Hindlimb muscle (tissue), 1 donor: Measurements from ENCODE around the gene CCDC88B. TPM values are rescaled to one million over a fixed set of nuclear protein-coding genes. Genes with fewer than 3 reads are reported as not detected.

ENCODE experiments used
- DNase-seq: peaks from one replicate; pipeline ENCODE4 v3.0.0-alpha.2; 2013
- polyA plus RNA-seq: library from polyadenylated mRNA; unstranded; fragments of 120-200 nt; gene quantifications from one replicate; pipeline ENCODE4 v1.2.1, GENCODE V29; 2013; ENCODE audit not compliant: insufficient read length

The CCDC88B gene
- polyA plus RNA-seq, 1 donor, result 4.5 TPM

DNA sequence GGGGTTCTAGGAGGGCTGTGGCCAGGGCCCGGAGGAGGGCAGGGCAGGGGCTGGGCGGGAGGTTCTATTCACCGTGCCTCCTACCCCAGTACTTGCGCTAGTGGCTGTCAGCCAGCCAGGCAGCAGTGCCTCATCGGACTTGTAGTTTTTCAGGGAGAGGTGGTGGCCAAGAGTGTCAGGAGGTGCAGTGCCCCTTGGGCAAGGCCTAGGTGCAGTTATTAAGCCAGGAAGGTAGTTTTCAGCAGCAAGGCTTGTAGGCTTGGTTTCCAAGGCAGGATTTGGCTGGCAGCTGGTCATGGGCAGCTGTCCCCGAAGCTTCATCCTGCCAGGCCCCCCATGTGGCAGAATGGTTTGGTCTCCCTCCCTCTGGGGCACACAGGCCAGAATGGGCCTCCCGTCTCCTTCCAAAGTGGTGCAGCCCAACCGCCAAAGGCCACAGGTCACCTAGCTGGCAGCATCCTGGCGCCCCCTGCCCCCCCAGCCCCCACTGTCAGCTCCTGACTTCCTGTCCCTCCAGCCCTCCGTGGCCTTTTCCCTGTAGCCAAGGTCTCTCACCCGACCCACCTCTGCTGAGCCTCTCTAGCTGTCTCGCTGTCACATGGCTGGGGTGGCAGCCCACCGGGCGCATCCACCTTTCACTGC is 8.5 kb downstream of the CCDC88B start:
- no peak for DNase-seq

GRCh38 chr11:64349025-64349387 is 9.0 kb downstream of the CCDC88B start:
- DNase-seq, result no peak

DNA sequence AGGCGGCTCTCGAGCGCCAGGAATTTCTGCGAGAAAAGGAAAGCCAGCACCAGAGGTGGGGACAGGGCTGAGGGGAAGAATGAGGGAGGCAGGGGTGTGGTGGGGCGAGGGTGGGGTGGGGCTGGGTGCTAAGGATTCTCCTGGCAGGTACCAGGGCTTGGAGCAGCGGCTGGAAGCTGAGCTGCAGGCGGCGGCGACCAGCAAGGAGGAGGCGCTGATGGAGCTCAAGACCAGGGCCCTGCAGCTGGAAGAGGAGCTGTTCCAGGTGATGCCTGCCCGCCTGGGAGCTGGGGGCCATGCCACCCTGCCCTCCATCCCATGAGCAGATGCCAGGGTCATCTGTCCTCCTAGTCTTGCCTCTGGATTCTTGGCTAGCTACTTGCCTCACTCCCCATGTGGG is 9.4 kb downstream of the CCDC88B start:
- no peak for DNase-seq

GRCh38 chr11:64351136-64351631 is 11.2 kb downstream of the CCDC88B start:
- no peak for DNase-seq

- DNase-seq, result no peak
These were observed 12.3 kb downstream of the CCDC88B start for GRCh38 chr11:64352099-64352994.

- DNase-seq, result no peak
These were observed 13.2 kb downstream of the CCDC88B start for GRCh38 chr11:64352995-64353714.

DNA sequence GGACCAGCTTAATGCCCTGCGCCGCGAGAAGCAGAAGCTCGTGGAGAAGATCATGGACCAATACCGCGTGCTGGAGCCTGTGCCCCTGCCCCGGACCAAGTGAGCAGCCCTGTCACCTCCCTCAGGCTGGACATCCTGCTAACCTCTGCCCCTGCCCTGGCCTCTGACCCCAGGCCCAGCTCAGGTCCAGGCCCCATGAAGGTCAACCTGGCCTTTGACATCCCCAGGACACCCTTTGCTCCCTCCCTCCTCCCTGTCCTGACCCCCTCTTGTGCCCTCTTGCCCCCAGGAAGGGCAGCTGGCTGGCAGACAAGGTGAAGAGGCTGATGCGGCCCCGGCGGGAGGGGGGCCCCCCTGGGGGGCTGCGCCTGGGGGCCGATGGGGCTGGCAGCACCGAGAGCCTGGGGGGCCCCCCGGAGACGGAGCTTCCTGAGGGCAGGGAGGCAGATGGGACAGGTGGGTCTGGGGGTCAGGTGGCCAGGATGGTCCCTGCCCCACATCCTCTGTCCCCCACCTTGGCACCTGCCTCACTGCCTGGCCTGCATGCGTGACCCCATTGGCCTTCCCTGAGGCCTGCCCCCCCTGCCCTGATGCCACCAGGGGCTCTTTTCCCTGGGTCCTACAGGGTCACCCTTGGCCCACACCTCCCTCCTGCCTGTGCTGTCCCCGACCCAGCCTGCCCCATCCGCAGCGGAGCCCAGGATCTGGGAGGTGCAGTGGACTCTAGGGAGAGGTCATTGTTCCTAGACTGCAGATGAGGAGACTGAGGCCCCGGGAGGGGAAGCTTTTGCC is 13.9 kb downstream of the CCDC88B start:
- no peak for DNase-seq

GRCh38 chr11:64355078-64355940 is 15.3 kb downstream of the CCDC88B start:
- peak; percentile 61 for DNase-seq

DNA sequence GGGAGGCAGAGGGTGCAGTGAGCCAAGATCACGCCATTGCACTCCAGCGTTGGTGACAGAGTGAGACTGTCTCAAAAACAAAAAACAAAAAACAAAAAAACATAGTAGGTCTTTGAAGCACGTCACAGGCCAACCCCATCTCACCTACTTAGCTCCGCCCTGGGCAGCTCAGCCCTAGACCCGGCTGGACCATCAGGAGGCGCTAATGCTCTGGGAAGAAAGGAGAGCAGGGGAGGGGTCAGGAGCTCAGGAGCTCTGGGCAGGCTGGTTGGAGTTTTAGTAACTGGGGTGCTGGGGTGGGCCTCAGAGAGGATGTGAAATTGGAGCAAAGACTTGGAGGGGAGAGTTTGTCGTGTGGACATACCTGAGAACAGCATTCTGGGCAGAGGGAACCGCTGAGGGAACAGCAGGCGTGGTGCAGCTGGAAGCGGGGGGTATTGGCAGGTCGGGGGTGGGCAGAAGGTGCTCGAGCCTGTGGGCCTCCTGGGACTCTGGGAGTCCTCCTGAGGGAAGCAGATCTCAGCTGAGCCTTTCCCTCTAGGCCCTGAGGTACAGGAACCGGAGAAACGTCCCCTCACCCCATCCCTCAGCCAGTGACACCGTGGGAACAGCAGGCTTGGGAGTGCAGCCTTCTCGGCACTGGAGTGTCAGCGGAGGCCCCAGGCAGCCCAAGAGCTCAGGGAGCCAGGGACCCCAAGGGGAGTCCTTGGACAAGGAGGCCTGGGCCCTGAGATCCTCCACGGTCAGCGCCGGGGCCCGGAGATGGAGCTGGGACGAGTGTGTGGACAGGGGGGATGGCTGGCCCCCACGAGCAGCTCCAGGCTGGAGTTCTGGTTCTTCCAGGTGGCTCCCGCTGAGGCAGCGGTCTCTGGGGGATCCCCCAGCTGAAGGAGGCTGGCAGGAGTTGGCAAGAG is 16.8 kb downstream of the CCDC88B start:
- DNase-seq, result no peak

DNA sequence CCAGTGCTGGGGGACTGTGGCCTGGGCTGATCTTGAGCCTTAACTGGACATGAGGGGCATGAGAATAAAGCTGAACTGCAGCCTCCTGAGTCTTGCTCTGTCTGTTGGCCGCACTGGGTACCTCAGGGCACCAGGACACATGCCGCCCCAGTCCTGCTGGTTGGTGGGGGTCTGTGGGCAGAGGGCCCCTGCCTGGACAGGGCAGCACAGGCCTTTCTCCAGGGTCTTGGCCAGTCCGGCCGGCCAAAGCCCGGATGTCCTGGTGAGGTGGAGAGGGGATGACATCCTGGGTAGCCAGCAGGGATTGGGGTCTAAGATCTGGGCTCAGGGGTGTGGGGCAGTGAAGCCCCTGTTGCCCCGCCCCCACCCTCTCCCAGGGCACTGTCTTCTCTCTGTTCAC is 17.4 kb downstream of the CCDC88B start:
- DNase-seq, result no peak

DNA sequence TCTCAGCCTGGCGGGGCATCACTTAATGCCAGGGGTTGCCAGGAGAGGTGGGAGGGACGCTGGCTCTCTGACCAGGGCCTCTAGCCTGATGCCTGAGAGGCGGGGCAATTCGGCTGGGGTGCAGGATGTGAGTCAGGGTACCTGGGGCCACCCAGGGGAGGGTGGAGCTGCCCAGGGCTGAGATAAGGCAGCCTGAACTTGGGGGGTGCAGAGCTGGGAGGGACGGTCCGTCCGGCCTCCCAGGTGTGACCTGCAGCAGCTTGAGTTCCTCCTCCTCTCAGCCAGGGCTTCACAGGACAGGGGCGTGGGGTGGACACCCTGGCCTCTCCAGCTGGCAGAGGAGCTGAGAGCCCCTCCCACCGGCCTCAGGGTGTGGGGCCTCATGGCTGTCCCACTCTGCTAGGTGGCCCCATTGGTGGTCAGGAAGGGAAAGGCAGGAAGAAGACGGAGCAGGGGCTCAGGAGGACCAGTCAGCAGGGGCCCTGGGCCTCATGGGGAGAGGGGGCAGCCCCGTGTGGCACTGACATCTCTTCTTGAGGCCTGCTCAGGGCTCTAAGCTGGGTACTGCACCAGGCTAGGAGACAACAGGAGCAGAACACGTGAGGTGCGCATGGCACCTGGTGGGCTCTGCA is 18.0 kb downstream of the CCDC88B start:
- no peak for DNase-seq

DNA sequence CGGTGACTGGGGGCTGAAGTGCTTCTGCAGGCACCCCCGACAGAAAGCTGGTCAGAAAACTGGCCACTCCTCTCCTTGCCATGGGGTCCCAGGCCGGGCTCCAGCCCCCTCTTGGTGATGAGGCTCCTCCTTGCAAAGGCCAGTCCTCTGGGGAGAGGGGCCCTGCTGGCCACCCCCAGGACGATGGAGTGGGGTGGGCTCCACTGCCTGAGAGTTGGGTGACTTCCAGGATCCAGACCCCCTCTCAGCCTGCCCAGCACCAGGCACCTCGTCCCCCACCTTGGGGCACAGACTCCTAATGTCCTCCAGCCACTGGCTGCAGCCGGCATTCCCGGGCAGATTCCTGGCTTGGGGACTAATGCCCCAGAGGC is 18.5 kb downstream of the CCDC88B start:
- no peak for DNase-seq

DNA sequence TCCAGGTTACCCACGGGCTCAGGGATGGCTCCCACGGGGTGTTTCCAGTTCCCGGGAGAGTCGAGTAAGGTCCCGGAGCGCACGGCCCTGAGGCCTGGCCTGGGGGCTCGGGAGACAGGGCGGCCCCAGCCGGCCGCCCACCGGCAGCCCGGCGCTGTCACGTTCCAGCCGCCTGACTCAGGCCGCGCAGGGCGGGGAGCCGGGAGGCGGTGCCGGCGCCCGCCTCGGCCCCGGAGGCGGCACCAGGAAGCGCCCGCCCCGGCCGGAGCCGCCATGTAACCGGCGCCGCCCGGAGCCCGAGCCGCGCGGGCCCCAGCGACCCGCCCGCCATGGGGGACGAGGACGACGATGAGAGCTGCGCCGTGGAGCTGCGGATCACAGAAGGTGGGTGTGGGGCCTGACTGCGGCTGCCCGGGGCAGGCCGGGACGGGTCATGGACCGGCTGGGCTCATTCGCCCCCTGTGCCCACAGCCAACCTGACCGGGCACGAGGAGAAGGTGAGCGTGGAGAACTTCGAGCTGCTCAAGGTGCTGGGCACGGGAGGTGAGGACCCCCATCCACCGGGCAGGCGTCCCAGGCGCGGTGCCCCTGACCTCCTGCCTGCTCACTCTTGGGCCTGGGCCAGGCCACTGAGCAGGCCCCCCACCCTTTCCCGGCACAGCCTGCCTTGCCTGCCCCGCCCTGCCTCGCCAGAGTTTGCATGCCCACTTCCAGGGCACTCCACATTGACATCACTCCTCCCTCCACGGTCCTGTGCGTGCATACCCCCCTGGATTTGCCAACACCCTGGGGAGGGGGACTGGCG is 19.1 kb downstream of the CCDC88B start, which contains the start of gene RPS6KA4:
Gene RPS6KA4, plus strand, starts transcription at position 256 of the 805 bp plus-strand sequence. Its CDS starts 74 bp downstream, at position 330.
- DNase-seq, result peak; percentile 84

GRCh38 chr11:64359712-64360445 is 19.9 kb downstream of the CCDC88B start:
- no peak for DNase-seq

- no peak for DNase-seq
These were observed 20.5 kb downstream of the CCDC88B start for GRCh38 chr11:64360448-64360921.

DNA sequence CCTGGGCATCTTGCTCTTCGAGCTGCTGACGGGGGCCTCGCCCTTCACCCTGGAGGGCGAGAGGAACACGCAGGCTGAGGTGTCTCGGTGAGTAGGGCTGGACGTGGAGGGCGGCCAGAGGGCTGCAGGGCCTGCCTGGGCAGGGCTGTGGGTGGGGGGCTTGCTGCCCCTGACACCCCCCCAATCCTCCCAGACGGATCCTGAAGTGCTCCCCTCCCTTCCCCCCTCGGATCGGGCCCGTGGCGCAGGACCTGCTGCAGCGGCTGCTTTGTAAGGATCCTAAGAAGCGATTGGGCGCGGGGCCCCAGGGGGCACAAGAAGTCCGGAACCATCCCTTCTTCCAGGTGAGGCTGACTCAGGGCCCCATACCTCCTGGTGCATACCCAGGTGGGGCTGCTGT is 21.7 kb downstream of the CCDC88B start:
- DNase-seq, result no peak

DNA sequence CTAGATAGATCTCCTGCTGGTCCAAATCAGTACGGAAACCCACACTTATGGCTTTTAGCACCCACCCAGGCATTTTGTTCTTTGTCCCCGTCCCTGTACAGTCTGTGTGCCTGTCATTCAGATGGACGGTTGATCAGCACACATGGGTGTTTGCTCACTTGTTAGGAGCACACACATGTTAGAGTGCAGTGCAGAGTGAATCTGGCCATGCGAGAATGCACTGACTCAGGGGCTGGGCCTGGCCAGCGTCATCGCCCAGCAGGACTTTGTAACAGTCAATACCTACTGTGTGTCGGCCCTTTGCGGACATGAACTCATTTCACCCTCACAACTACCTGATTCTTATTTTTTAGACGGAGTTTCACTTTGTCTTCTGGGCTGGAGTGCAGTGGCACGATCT is 22.3 kb downstream of the CCDC88B start:
- DNase-seq, result no peak

DNA sequence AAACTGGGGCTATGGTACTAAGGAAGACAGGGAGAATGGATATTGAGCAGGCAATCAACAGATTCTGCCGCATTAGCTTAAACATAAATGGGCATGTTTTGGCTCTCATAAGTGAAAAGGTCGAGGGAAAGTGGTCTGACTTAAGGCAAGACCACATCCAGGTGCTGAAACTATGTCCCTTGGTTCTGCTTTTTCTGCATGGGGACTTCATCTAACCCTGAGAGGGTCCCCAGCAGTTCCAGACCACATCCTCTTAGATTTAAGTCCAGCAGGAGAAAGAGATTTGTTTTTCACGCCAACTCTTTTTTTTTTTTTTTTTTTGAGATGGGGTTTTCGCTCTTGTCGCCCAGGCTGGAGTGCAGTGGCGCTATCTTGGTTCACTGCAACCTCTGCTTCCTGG is 24.4 kb downstream of the CCDC88B start:
- DNase-seq, result no peak
